SW 1271 (cell line): ENCODE data around the gene FITM2.
"Not testable (repeated sequence)": the region's sequence is repeated elsewhere in the genome, so short reads cannot be mapped to it uniquely, and the experiment has no call there.

Experiments
- DNase-seq, 2 experiments: peaks; one replicate each; lab custom pipeline; 2025; lab: John Stamatoyannopoulos, UW

The FITM2 gene

GRCh38 chr20:44310664-44311639 is at the start of gene FITM2:
Gene FITM2, minus strand, starts transcription at chr20:44311202. Its CDS starts 54 bp downstream, at chr20:44311148.
- DNase-seq = peak; percentile 85 to 94

GRCh38 chr20:44360221-44360620 is 49.2 kb upstream of the FITM2 start:
- no peak for DNase-seq

- DNase-seq = no peak
These were observed 47.8 kb upstream of the FITM2 start for GRCh38 chr20:44358776-44359175.

- DNase-seq = no peak
These were observed 46.6 kb upstream of the FITM2 start for GRCh38 chr20:44357555-44358125.

- DNase-seq = no peak
These were observed 46.0 kb upstream of the FITM2 start for GRCh38 chr20:44357020-44357419.

- DNase-seq = no peak
These were observed 45.3 kb upstream of the FITM2 start for GRCh38 chr20:44356353-44356723.

GRCh38 chr20:44355498-44356352 is 44.7 kb upstream of the FITM2 start, which contains the start of gene HNF4A:
Gene HNF4A, plus strand, starts transcription at chr20:44355699. Its CDS starts 106 bp downstream, at chr20:44355805.
- DNase-seq = no peak

- DNase-seq = no peak
These were observed 44.0 kb upstream of the FITM2 start for GRCh38 chr20:44354979-44355497.

GRCh38 chr20:44350567-44350966 is 39.6 kb upstream of the FITM2 start:
- DNase-seq = no peak

GRCh38 chr20:44349349-44349748 is 38.3 kb upstream of the FITM2 start:
- DNase-seq = no peak

- DNase-seq = no peak
These were observed 37.2 kb upstream of the FITM2 start for GRCh38 chr20:44348168-44348659.

- not testable (repeated sequence) for DNase-seq
These were observed 34.9 kb upstream of the FITM2 start for GRCh38 chr20:44345941-44346340.

- DNase-seq = no peak
These were observed 34.1 kb upstream of the FITM2 start for GRCh38 chr20:44345147-44345546.

GRCh38 chr20:44344723-44345122 is 33.7 kb upstream of the FITM2 start:
- no peak for DNase-seq

GRCh38 chr20:44343162-44343675 is 32.2 kb upstream of the FITM2 start:
- DNase-seq = no peak

- no peak for DNase-seq
These were observed 31.2 kb upstream of the FITM2 start for GRCh38 chr20:44342248-44342647.

- DNase-seq = no peak
These were observed 25.9 kb upstream of the FITM2 start, which contains the start of gene R3HDML for GRCh38 chr20:44336725-44337380. Gene R3HDML, plus strand, starts transcription at chr20:44337043. Its CDS starts 115 bp downstream, at chr20:44337158.

GRCh38 chr20:44336086-44336485 is 25.1 kb upstream of the FITM2 start:
- DNase-seq = no peak

- DNase-seq = no peak
These were observed 24.7 kb upstream of the FITM2 start for GRCh38 chr20:44335675-44336074.

- DNase-seq = no peak
These were observed 23.7 kb upstream of the FITM2 start for GRCh38 chr20:44334709-44335108.

- no peak for DNase-seq
These were observed 23.3 kb upstream of the FITM2 start for GRCh38 chr20:44334306-44334705.
